NCI-H1930 (cell line): ENCODE measurements around the gene PTRH1.

ENCODE experiments used
- DNase-seq, 2 experiments: peaks; one replicate each; lab custom pipeline; 2025; lab: John Stamatoyannopoulos, UW

The PTRH1 gene

GRCh38 chr9:127741831-127742434 lies 26.5 kb upstream of the PTRH1 start:
- no peak for DNase-seq

- DNase-seq: no peak
These were observed 24.3 kb upstream of the PTRH1 start for GRCh38 chr9:127739614-127740330.

- no peak for DNase-seq
These were observed 23.2 kb upstream of the PTRH1 start for GRCh38 chr9:127738666-127739065.

- DNase-seq: no peak
These were observed 20.2 kb upstream of the PTRH1 start for GRCh38 chr9:127735530-127736185.

- DNase-seq: peak; percentile 95 to 96
These were observed 19.5 kb upstream of the PTRH1 start, which contains the start of gene TOR2A for GRCh38 chr9:127734747-127735529. Gene TOR2A, minus strand, starts transcription at chr9:127735294. Its CDS starts 24 bp downstream, at chr9:127735270.

- no peak for DNase-seq
These were observed 18.8 kb upstream of the PTRH1 start for GRCh38 chr9:127734247-127734746.

- no peak for DNase-seq
These were observed 18.2 kb upstream of the PTRH1 start for GRCh38 chr9:127733614-127734013.

GRCh38 chr9:127732444-127732843 lies 17.0 kb upstream of the PTRH1 start:
- no peak for DNase-seq

- DNase-seq: no peak
These were observed 16.5 kb upstream of the PTRH1 start for GRCh38 chr9:127731938-127732337.

GRCh38 chr9:127730799-127731410 lies 15.4 kb upstream of the PTRH1 start:
- DNase-seq: no peak

GRCh38 chr9:127730262-127730661 lies 14.8 kb upstream of the PTRH1 start:
- DNase-seq: no peak

GRCh38 chr9:127729522-127730256 lies 14.2 kb upstream of the PTRH1 start:
- DNase-seq: no peak

- no peak for DNase-seq
These were observed 13.3 kb upstream of the PTRH1 start for GRCh38 chr9:127728808-127729207.

- DNase-seq: no peak
These were observed 11.4 kb upstream of the PTRH1 start for GRCh38 chr9:127726871-127727270.

- no peak for DNase-seq
These were observed 8.5 kb upstream of the PTRH1 start for GRCh38 chr9:127724012-127724411.

GRCh38 chr9:127723444-127723843 lies 8.0 kb upstream of the PTRH1 start:
- DNase-seq: no peak

- no peak for DNase-seq
These were observed 7.5 kb upstream of the PTRH1 start for GRCh38 chr9:127723013-127723412.

- DNase-seq: no peak
These were observed 6.7 kb upstream of the PTRH1 start for GRCh38 chr9:127722055-127722745.

- no peak for DNase-seq
These were observed 5.9 kb upstream of the PTRH1 start for GRCh38 chr9:127721391-127721821.

GRCh38 chr9:127720865-127721227 lies 5.4 kb upstream of the PTRH1 start:
- DNase-seq: no peak
